Trophoblast cell (in vitro differentiated cells and primary cell): ENCODE results near the gene USP34.
A peak's percentile ranks its signal among the peaks of the same experiment; 100 is the strongest.

Experiments
- DNase-seq, 2 donors: peaks; one replicate each; pipeline ENCODE4 v3.0.0-alpha.2; 2016
- H2AFZ ChIP-seq: 2 replicates; pipeline ENCODE4 v1.6.1; 2013; ENCODE audit warnings: low read length, moderate library complexity, mild to moderate bottlenecking; ENCODE audit not compliant: insufficient read depth, poor library complexity
- H2AK5ac ChIP-seq: 2 replicates; pipeline ENCODE4 v1.6.1; 2013; ENCODE audit warnings: mild to moderate bottlenecking, low read length
- H2BK120ac ChIP-seq: 2 replicates; pipeline ENCODE4 v1.6.1; 2013; ENCODE audit warnings: low read length, mild to moderate bottlenecking, moderate library complexity; ENCODE audit not compliant: insufficient read depth, poor library complexity
- H2BK12ac ChIP-seq: 2 replicates; pipeline ENCODE4 v1.6.1; 2013; ENCODE audit warnings: mild to moderate bottlenecking, low read length, moderate library complexity
- H2BK5ac ChIP-seq: 2 replicates; pipeline ENCODE4 v1.6.1; 2013; ENCODE audit warnings: low read length, low read depth, moderate library complexity, mild to moderate bottlenecking; ENCODE audit not compliant: poor library complexity
- H3K14ac ChIP-seq: 2 replicates; pipeline ENCODE4 v1.6.1; 2013; ENCODE audit warnings: mild to moderate bottlenecking, low read length
- H3K18ac ChIP-seq: 2 replicates; pipeline ENCODE4 v1.6.1; 2013; ENCODE audit warnings: mild to moderate bottlenecking, low read length
- H3K23ac ChIP-seq: 2 replicates; pipeline ENCODE4 v1.6.1; 2013; ENCODE audit warnings: low read length
- H3K27ac ChIP-seq: 2 replicates; pipeline ENCODE4 v1.5.1; 2013; ENCODE audit warnings: low read depth, mild to moderate bottlenecking, inconsistent platforms, low read length, moderate library complexity
- H3K27me3 ChIP-seq: 2 replicates; pipeline ENCODE4 v1.6.1; 2013; ENCODE audit warnings: inconsistent platforms, mild to moderate bottlenecking, low read length, moderate library complexity; ENCODE audit not compliant: insufficient read depth
- H3K36me3 ChIP-seq, 2 experiments: 1 replicate in 1 of 2; 2 replicates in 1 of 2; pipeline ENCODE4 v1.6.1; 2013; ENCODE audit warnings: low read length in 2 of 2, mild to moderate bottlenecking in 2 of 2, moderate library complexity in 1 of 2; ENCODE audit not compliant: insufficient read depth in 2 of 2, control insufficient read depth in 1 of 2
- H3K4ac ChIP-seq: 2 replicates; pipeline ENCODE4 v1.6.1; 2013; ENCODE audit warnings: low read depth, mild to moderate bottlenecking, low read length, moderate library complexity
- H3K4me1 ChIP-seq, 2 experiments: 1 replicate in 1 of 2; 2 replicates in 1 of 2; pipeline ENCODE4 v1.6.1; 2013; ENCODE audit warnings: low read length in 2 of 2, mild to moderate bottlenecking in 2 of 2, moderate library complexity in 1 of 2; ENCODE audit not compliant: insufficient read depth in 2 of 2, control insufficient read depth in 1 of 2
- H3K4me2 ChIP-seq: 2 replicates; pipeline ENCODE4 v1.6.1; 2013; ENCODE audit warnings: inconsistent platforms, mild to moderate bottlenecking, low read length, moderate library complexity
- H3K4me3 ChIP-seq: 2 replicates; pipeline ENCODE4 v1.5.1; 2013; ENCODE audit warnings: mild to moderate bottlenecking, low read depth, low read length, inconsistent platforms
- H3K79me1 ChIP-seq: one replicate; pipeline ENCODE4 v1.6.1; 2013; ENCODE audit warnings: low read length
- H3K79me2 ChIP-seq: 2 replicates; pipeline ENCODE4 v1.6.1; 2013; ENCODE audit warnings: low read length, mild to moderate bottlenecking; ENCODE audit not compliant: control insufficient read depth, insufficient read depth, poor library complexity
- H3K9ac ChIP-seq: 2 replicates; pipeline ENCODE4 v1.6.1; 2013; ENCODE audit warnings: mild to moderate bottlenecking, low read length
- H3K9me3 ChIP-seq: 2 replicates; pipeline ENCODE4 v1.6.1; 2013; ENCODE audit warnings: low read depth, mild to moderate bottlenecking, control low read depth, inconsistent platforms, low read length; ENCODE audit not compliant: insufficient read depth
- H4K12ac ChIP-seq: 2 replicates; pipeline ENCODE4 v1.6.1; 2013; ENCODE audit warnings: low read depth, mild to moderate bottlenecking, low read length, moderate library complexity
- H4K8ac ChIP-seq: 2 replicates; pipeline ENCODE4 v1.6.1; 2013; ENCODE audit warnings: low read depth, mild to moderate bottlenecking, low read length, moderate library complexity
- H4K91ac ChIP-seq: one replicate; pipeline ENCODE4 v1.6.1; 2013; ENCODE audit warnings: low read depth, mild to moderate bottlenecking, low read length, moderate library complexity
- WGBS: extraction: QIAGEN DNeasy Blood & Tissue Kit; methylation state at CpG from one replicate; pipeline ENCODE4 v1.1.7; 2013; ENCODE audit warnings: missing lambda C conversion rate; ENCODE audit not compliant: insufficient read length, insufficient coverage; ENCODE audit errors: extremely low coverage; 5-methylcytosine and 5-hydroxymethylcytosine counted together

Gene USP34

GRCh38 chr2:61266632-61267505, 204.0 kb downstream of the USP34 start:
- Histone ChIP-seq H4K8ac (no peak overlapping the region), H3K14ac (no peak overlapping the region), H3K4me2 (no peak overlapping the region), H3K9me3 (no peaks in the 10 kb centered on the region), H4K91ac (no peak overlapping the region), H3K79me2 (no peaks in the 10 kb centered on the region), H3K23ac (no peak overlapping the region), H2BK120ac (no peak overlapping the region), H2AFZ (no peak overlapping the region), H3K18ac (no peak overlapping the region), H4K12ac (no peak overlapping the region), H3K27me3 (no peaks in the 10 kb centered on the region), H3K4ac (no peak overlapping the region), H3K4me1 (no peaks in the 10 kb centered on the region), H2BK12ac (no peak overlapping the region), H3K36me3 (peaks cover 8 to 14% of the 10 kb centered on the region in 2 experiments), H2BK5ac (no peak overlapping the region), H3K9ac (no peak overlapping the region), H3K79me1 (no peaks in the 10 kb centered on the region), H2AK5ac (no peak overlapping the region), H3K4me3 (no peak overlapping the region), H3K27ac (no peak overlapping the region)
- WGBS: 100% methylated on average over 1 of the region's 7 CpGs
- peak; percentile 32 to 72 for DNase-seq

DNA sequence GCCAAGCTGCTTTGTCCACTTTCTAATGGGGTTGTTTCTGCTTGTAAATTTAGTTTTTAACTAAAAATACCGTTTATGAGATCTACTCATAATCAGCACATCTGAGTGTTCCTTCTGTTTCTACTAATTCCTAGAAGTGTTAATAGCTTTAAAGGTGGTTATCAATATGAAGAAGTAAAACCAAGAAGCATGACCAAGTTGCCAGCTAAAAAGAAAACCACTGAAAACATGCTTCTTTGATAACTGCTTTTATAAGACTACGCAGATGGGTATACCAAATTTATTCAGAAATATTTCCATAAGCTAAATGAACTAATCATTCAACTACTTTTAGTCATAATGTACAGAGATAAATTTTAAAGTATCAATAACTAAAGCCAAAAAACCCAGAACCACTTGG, 207.1 kb downstream of the USP34 start:
- no peak overlapping the region for H2BK12ac ChIP-seq
- H3K79me2 ChIP-seq: no peaks in the 10 kb centered on the region
- H3K4me2 ChIP-seq: no peak overlapping the region
- H4K12ac ChIP-seq: no peak overlapping the region
- H2BK120ac ChIP-seq: no peak overlapping the region
- no peak overlapping the region for H3K9ac ChIP-seq
- no peak for DNase-seq
- no peaks in the 10 kb centered on the region for H3K27me3 ChIP-seq
- peaks cover 9 to 10% of the 10 kb centered on the region in 2 experiments for H3K36me3 ChIP-seq
- H3K23ac ChIP-seq: no peak overlapping the region
- no peak overlapping the region for H2AFZ ChIP-seq
- no peaks in the 10 kb centered on the region for H3K9me3 ChIP-seq
- H4K8ac ChIP-seq: no peak overlapping the region
- H3K79me1 ChIP-seq: no peaks in the 10 kb centered on the region
- no peak overlapping the region for H4K91ac ChIP-seq
- no CpG with 5 or more reads among the region's 2 CpGs for WGBS
- H3K4ac ChIP-seq: no peak overlapping the region
- H3K18ac ChIP-seq: no peak overlapping the region
- no peak overlapping the region for H3K14ac ChIP-seq
- no peak overlapping the region for H2BK5ac ChIP-seq
- H2AK5ac ChIP-seq: no peak overlapping the region
- H3K4me3 ChIP-seq: no peak overlapping the region
- H3K4me1 ChIP-seq: no peaks in the 10 kb centered on the region
- no peak overlapping the region for H3K27ac ChIP-seq

GRCh38 chr2:61262699-61263098, 208.2 kb downstream of the USP34 start:
- Histone ChIP-seq H4K12ac (no peak overlapping the region), H3K36me3 (peaks cover 12 to 15% of the 10 kb centered on the region in 2 experiments), H3K79me1 (no peaks in the 10 kb centered on the region), H4K91ac (no peak overlapping the region), H2AFZ (no peak overlapping the region), H3K9ac (no peak overlapping the region), H3K14ac (no peak overlapping the region), H4K8ac (no peak overlapping the region), H3K4me2 (no peak overlapping the region), H3K4me1 (no peaks in the 10 kb centered on the region), H3K27ac (no peak overlapping the region), H3K9me3 (no peaks in the 10 kb centered on the region), H3K4me3 (no peak overlapping the region), H3K4ac (no peak overlapping the region), H2AK5ac (no peak overlapping the region), H3K79me2 (no peaks in the 10 kb centered on the region), H3K23ac (no peak overlapping the region), H3K27me3 (no peaks in the 10 kb centered on the region), H2BK5ac (no peak overlapping the region), H2BK120ac (no peak overlapping the region), H3K18ac (no peak overlapping the region), H2BK12ac (no peak overlapping the region)
- peak in 1 of 2 donors; percentile 18 for DNase-seq
- no CpG with 5 or more reads among the region's 5 CpGs for WGBS

GRCh38 chr2:61257446-61257845, 213.4 kb downstream of the USP34 start:
- Histone ChIP-seq H3K14ac (no peak overlapping the region), H3K9ac (no peak overlapping the region), H3K9me3 (no peaks in the 10 kb centered on the region), H4K12ac (no peak overlapping the region), H3K79me1 (no peaks in the 10 kb centered on the region), H4K8ac (no peak overlapping the region), H3K4me2 (no peak overlapping the region), H3K27ac (no peak overlapping the region), H2BK12ac (no peak overlapping the region), H3K4me1 (no peaks in the 10 kb centered on the region), H3K79me2 (no peaks in the 10 kb centered on the region), H3K18ac (no peak overlapping the region), H4K91ac (no peak overlapping the region), H3K4ac (no peak overlapping the region), H2AK5ac (no peak overlapping the region), H2BK5ac (no peak overlapping the region), H3K23ac (no peak overlapping the region), H3K4me3 (no peak overlapping the region), H3K36me3 (peaks cover 15 to 19% of the 10 kb centered on the region in 2 experiments), H2AFZ (no peak overlapping the region), H2BK120ac (no peak overlapping the region), H3K27me3 (no peaks in the 10 kb centered on the region)
- WGBS: no CpG with 5 or more reads among the region's 7 CpGs
- no peak for DNase-seq
